Left lung (tissue), 10 donors: ENCODE results near the gene MRPS27. TPM values are rescaled to one million over a fixed set of nuclear protein-coding genes. Genes with fewer than 3 reads are reported as not detected.

ENCODE experiments used
- ATAC-seq: fragments of 200-7000 bp; cut with Tn5 transposase; one replicate; pipeline ENCODE4 v1.9.1; 2020; ENCODE audit warnings: moderate library complexity
- DNase-seq, 4 donors: peaks; one replicate each; pipeline ENCODE4 v3.0.0-alpha.2; 2013 to 2020
- H3K27ac ChIP-seq, 2 donors: fragments of 200-600 bp; sonication (generic) in 1 of 2; one replicate each; pipeline versions ENCODE4 v1.5.0 to v1.8.0; 2020 to 2021
- H3K27me3 ChIP-seq, 2 donors: fragments of 200-600 bp; sonication (generic) in 1 of 2; one replicate each; pipeline versions ENCODE4 v1.5.0 to v1.8.0; 2020 to 2021
- H3K36me3 ChIP-seq, 2 donors: fragments of 200-600 bp; sonication (generic) in 1 of 2; one replicate each; pipeline versions ENCODE4 v1.5.0 to v1.8.0; 2020 to 2021
- H3K4me1 ChIP-seq, 2 donors: fragments of 200-600 bp; one replicate each; pipeline ENCODE4 v1.8.0; 2021
- H3K4me3 ChIP-seq, 2 donors: fragments of 200-600 bp; sonication (generic) in 1 of 2; one replicate each; pipeline versions ENCODE4 v1.5.0 to v1.8.0; 2020 to 2021; ENCODE audit warnings: mild to moderate bottlenecking in 1 of 2
- H3K9me3 ChIP-seq, 2 donors: fragments of 200-600 bp; sonication (generic) in 1 of 2; one replicate each; pipeline versions ENCODE4 v1.5.0 to v1.8.0; 2020 to 2021
- CTCF ChIP-seq, 2 donors: fragments of 200-600 bp; sonication (generic) in 1 of 2; IDR thresholded peaks; one replicate each; pipeline versions ENCODE4 v1.5.0 to v1.8.0; 2021; ENCODE audit warnings: antibody characterized with exemption in 2 of 2
- intact Hi-C, 2 donors: fragments of 100-400 bp; cut with DNase I; formaldehyde crosslinking; loops; one replicate each; pipeline versions ENCODE4 v1.11.2 to v1.14.2; 2022
- polyA plus RNA-seq, 6 donors: library from polyadenylated mRNA; unstranded; fragments of 120-200 nt; gene quantifications; one replicate each; pipeline ENCODE4 v1.2.1, GENCODE V29; 2013; ENCODE audit not compliant: insufficient read length in 6 of 6
- total RNA-seq, 2 donors: library from RNA; stranded (reverse); fragmentation: NEBNext Ultra II Directional; extraction: Animal tissue kit (Norgen Biotek cat#: 25700); gene quantifications; one replicate each; pipeline ENCODE4 v1.2.1, GENCODE V29; 2021
- donor health status: DM: no; HTN: yes; CAD: no.
- donor health status: DM: no; HTN: no; CAD: no.

Gene MRPS27
- total and polyA plus RNA-seq, 8 donors, result 44.1 to 79.8 (median 65.4) TPM

GRCh38 chr5:72284559-72285423, 35.2 kb downstream of the MRPS27 start:
- DNase-seq, result no peak
- H3K4me3 ChIP-seq, result no peak overlapping the region
- no peak overlapping the region for H3K27ac ChIP-seq
- peaks cover 0 to 11% of the 10 kb centered on the region in 2 donors for H3K36me3 ChIP-seq
- H3K9me3 ChIP-seq, result no peaks in the 10 kb centered on the region
- no peaks in the 10 kb centered on the region for H3K27me3 ChIP-seq
- TF ChIP-seq CTCF (IDR thresholded peaks at IDR 0.05), result no peak
- no peak for ATAC-seq
- intact Hi-C loops, result no loop called here
- peaks cover 0 to 6% of the 10 kb centered on the region in 2 donors for H3K4me1 ChIP-seq

DNA sequence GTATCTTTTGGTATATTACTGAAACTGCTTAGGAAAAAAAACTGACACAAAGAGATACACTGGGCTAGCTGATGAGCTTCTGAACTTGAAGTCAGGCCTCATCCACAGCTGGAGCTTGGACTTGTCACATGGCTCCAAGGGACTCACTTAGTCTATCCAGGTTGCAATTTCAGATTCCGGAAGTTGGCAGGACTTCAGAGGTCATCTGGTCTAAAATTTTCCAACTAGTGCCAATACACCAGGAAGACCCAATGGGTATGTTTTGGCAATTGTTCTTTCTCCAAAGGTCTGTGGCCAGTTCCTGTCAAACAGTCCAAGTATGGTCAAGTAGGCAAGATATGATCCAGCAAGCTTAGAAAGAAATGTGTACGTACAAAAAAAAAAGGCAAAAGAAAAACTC, 36.7 kb downstream of the MRPS27 start:
- DNase-seq (no peak), ATAC-seq (no peak)
- intact Hi-C loops, result no loop called here
- Histone ChIP-seq H3K27ac (peak overlapping the region in 1 of 2 donors; percentile 22), H3K27me3 (no peaks in the 10 kb centered on the region), H3K36me3 (no peaks in the 10 kb centered on the region), H3K4me3 (no peak overlapping the region), H3K9me3 (no peaks in the 10 kb centered on the region), H3K4me1 (peaks cover 0 to 6% of the 10 kb centered on the region in 2 donors)
- no peak for TF ChIP-seq CTCF (IDR thresholded peaks at IDR 0.05)

DNA sequence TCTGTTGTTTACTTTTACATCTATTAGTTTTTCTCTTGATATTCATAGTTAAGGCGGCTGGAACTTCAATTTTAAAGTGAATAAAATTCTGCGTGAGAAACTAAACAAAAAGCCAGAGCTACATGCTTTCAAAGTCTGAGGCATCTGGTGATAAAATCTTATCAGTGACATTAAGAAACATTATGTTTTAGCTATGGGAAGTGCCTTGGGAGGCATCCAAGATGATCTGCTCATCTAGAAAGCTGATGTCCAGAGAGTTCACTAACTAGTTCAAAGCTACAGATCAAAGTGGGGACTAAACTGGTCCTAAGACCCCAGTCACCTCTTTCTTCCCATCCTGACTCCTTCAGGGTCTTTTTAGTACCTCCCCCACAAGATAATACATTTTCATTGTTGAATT, 37.2 kb downstream of the MRPS27 start:
- no peak overlapping the region for H3K4me3 ChIP-seq
- DNase-seq (no peak), ATAC-seq (no peak)
- H3K9me3 ChIP-seq, result no peaks in the 10 kb centered on the region
- intact Hi-C loops, result no loop called here
- peak overlapping the region in 1 of 2 donors; percentile 22 for H3K27ac ChIP-seq
- TF ChIP-seq CTCF (IDR thresholded peaks at IDR 0.05), result no peak
- no peaks in the 10 kb centered on the region for H3K36me3 ChIP-seq
- peaks cover 0 to 6% of the 10 kb centered on the region in 2 donors for H3K4me1 ChIP-seq
- no peaks in the 10 kb centered on the region for H3K27me3 ChIP-seq

- H3K36me3 ChIP-seq, result no peaks in the 10 kb centered on the region
- H3K27ac ChIP-seq, result peak overlapping the region in 1 of 2 donors; percentile 22
- no peak overlapping the region for H3K4me3 ChIP-seq
- peak; percentile 46 for ATAC-seq
- peaks cover 0 to 6% of the 10 kb centered on the region in 2 donors for H3K4me1 ChIP-seq
- H3K27me3 ChIP-seq, result no peaks in the 10 kb centered on the region
- DNase-seq, result peak in 2 of 4 donors; percentile 31 to 56
- H3K9me3 ChIP-seq, result no peaks in the 10 kb centered on the region
- intact Hi-C loops, result no loop called here
- no peak for TF ChIP-seq CTCF (IDR thresholded peaks at IDR 0.05)
Observed at GRCh38 chr5:72281764-72282499, 38.1 kb downstream of the MRPS27 start.

DNA sequence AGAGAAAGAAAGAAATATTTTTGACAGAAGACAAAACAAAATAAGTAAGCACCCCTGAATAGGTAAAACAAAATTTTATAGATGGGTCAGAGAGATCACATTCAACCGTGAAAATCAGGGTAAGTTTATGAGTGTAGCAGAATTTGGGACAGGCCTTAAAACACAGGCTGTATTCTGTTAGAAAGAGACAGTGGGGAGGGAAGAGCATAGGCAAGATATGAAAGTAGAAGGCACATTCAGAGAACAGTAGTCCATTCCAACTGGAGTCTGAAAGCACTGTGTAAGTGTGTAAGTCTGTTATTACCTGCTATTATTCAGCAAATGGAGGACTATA, 38.6 kb downstream of the MRPS27 start:
- Histone ChIP-seq H3K36me3 (no peaks in the 10 kb centered on the region), H3K27ac (no peak overlapping the region), H3K27me3 (no peaks in the 10 kb centered on the region), H3K9me3 (no peaks in the 10 kb centered on the region), H3K4me3 (no peak overlapping the region), H3K4me1 (peaks cover 0 to 6% of the 10 kb centered on the region in 2 donors)
- no peak for TF ChIP-seq CTCF (IDR thresholded peaks at IDR 0.05)
- intact Hi-C loops, result no loop called here
- DNase-seq (no peak), ATAC-seq (no peak)
